OCI-LY7 (cell line): Measurements from ENCODE around the gene BRD2. TPM values are rescaled to one million over a fixed set of nuclear protein-coding genes. Genes with fewer than 3 reads are reported as not detected.

Experiments used
- BruUV-seq: library from RNA; stranded (reverse); fragments of 400-500 nt; replicated peaks from 2 replicates; lab custom pipeline; 2021; lab: Mats Ljungman, UMichigan
- CTCF ChIA-PET: fragments of 300-600 bp; sonication (Branson Sonifier 250); formaldehyde crosslinking; loops from one replicate; lab custom pipeline; 2022; ENCODE audit warnings: antibody characterized with exemption; ENCODE audit not compliant: unreplicated experiment; lab: Charles Lee
- POLR2A ChIA-PET: fragments of 300-600 bp; sonication (Branson Sonifier 250); formaldehyde crosslinking; loops from one replicate; lab custom pipeline; 2022; ENCODE audit warnings: antibody characterized with exemption; lab: Charles Lee
- DNase-seq: peaks from one replicate; pipeline ENCODE4 v3.0.0-alpha.2; 2015; ENCODE audit warnings: low spot score
- H2AFZ ChIP-seq: fragments of 200-600 bp; sonication (generic), shearing (Covaris generic); 2 replicates; pipeline ENCODE4 v1.6.1; 2014; ENCODE audit warnings: mild to moderate bottlenecking, antibody characterized with exemption, low read length, moderate library complexity
- H3K27ac ChIP-seq: fragments of 200-600 bp; sonication (generic); 2 replicates; pipeline ENCODE4 v1.5.1; 2014; ENCODE audit warnings: mixed run types, low read depth, mild to moderate bottlenecking, moderate library complexity, low read length, inconsistent platforms; ENCODE audit not compliant: poor library complexity, severe bottlenecking
- H3K36me3 ChIP-seq: fragments of 200-600 bp; sonication (generic); 2 replicates; pipeline ENCODE4 v1.6.1; 2014; ENCODE audit warnings: mild to moderate bottlenecking, antibody characterized with exemption, low read length, moderate library complexity, mixed read lengths; ENCODE audit not compliant: insufficient read depth
- H3K4me1 ChIP-seq: fragments of 200-600 bp; sonication (generic); 2 replicates; pipeline ENCODE4 v1.5.1; 2014; ENCODE audit warnings: mild to moderate bottlenecking, low read length; ENCODE audit not compliant: insufficient read depth, poor library complexity, severe bottlenecking
- H3K4me2 ChIP-seq: fragments of 200-600 bp; sonication (generic); 2 replicates; pipeline ENCODE4 v1.6.1; 2014; ENCODE audit warnings: mild to moderate bottlenecking, low read length
- H3K4me3 ChIP-seq: fragments of 200-600 bp; sonication (generic); 2 replicates; pipeline ENCODE4 v1.5.1; 2014; ENCODE audit warnings: mild to moderate bottlenecking, low read depth, low read length; ENCODE audit not compliant: poor library complexity, severe bottlenecking
- H3K79me2 ChIP-seq: fragments of 200-600 bp; sonication (generic); 2 replicates; pipeline ENCODE4 v1.6.1; 2016; ENCODE audit warnings: low read depth, mild to moderate bottlenecking, low read length, moderate library complexity, mixed read lengths; ENCODE audit not compliant: insufficient read depth
- H3K9me2 ChIP-seq: fragments of 200-600 bp; sonication (generic); 2 replicates; pipeline ENCODE4 v1.6.1; 2016; ENCODE audit warnings: mild to moderate bottlenecking, low read length, mixed read lengths; ENCODE audit not compliant: insufficient read depth
- H3K9me3 ChIP-seq: fragments of 200-600 bp; sonication (generic); 2 replicates; pipeline ENCODE4 v1.6.1; 2014; ENCODE audit warnings: mild to moderate bottlenecking, mixed run types, low read length, mixed read lengths
- H4K20me1 ChIP-seq: fragments of 200-600 bp; sonication (generic); 2 replicates; pipeline ENCODE4 v1.6.1; 2014; ENCODE audit warnings: mild to moderate bottlenecking, antibody characterized with exemption, low read length, moderate library complexity, mixed read lengths; ENCODE audit not compliant: insufficient read depth
- EZH2phosphoT487 ChIP-seq: fragments of 200-600 bp; sonication (generic); IDR thresholded peaks from 2 replicates; pipeline ENCODE4 v1.6.1; 2018; ENCODE audit warnings: low read depth, borderline replicate concordance, mild to moderate bottlenecking, mixed run types, antibody characterized with exemption, low read length, moderate library complexity, mixed read lengths
- intact Hi-C: fragments of 100-400 bp; cut with micrococcal nuclease; formaldehyde crosslinking; loops from one replicate; pipeline ENCODE4 v1.10.0; 2022; ENCODE audit not compliant: unreplicated experiment
- total RNA-seq, 2 experiments: library from RNA; depleted of rRNA in 1 of 2; stranded (reverse); fragments of >200 nt in 1 of 2; shearing (Covaris generic) in 1 of 2; gene quantifications; 2 replicates each; pipeline ENCODE4 v1.2.3, GENCODE V29; 2014 to 2022
- TF ChIP-seq, protein P1 (sequence below): fragments of 200-600 bp; sonication (generic); conservative IDR thresholded peaks from 2 replicates; pipeline ENCODE4 v1.5.1; 2014; ENCODE audit warnings: mild to moderate bottlenecking, antibody characterized with exemption, low read length, moderate library complexity, mixed read lengths

Gene BRD2
- total RNA-seq, 2 experiments from 2014 or later, result 236 to 326 TPM

DNA sequence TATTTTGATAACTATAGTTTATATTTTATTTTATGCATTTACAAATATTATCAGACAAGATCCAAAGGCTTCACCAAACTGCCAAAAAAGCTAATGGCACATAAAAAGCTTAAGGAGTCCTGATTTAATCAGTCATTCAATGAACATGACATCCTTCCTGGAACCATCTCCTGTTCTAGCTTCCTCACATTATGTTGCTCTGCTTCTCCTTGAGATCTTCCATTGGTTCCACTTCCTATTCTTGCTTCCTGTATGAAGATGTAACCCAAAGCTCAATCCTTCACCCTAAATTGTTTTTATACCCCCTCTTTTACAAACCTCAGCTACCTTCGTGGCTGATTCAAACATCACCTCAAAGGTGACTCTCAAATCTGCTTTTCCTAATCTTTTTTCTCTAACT lies 4.5 kb upstream of the BRD2 start:
- no peak overlapping the region for H3K27ac ChIP-seq
- peak overlapping the region; percentile 32; the same call in 1 of the 2 replicates for H3K4me2 ChIP-seq

GRCh38 chr6:32964776-32965175 lies 3.6 kb upstream of the BRD2 start:
- Histone ChIP-seq H3K27ac (no peak overlapping the region), H3K4me3 (no peak overlapping the region), H3K4me2 (no peak overlapping the region), H3K36me3 (peaks cover 19% of the 10 kb centered on the region), H3K4me1 (peaks cover 40% of the 10 kb centered on the region), H4K20me1 (no peaks in the 10 kb centered on the region), H3K9me3 (peaks cover 13% of the 10 kb centered on the region; the same call in 1 of the 2 replicates), H2AFZ (no peak overlapping the region), H3K9me2 (no peaks in the 10 kb centered on the region), H3K79me2 (peaks cover 49% of the 10 kb centered on the region)
- no TSS peak for BruUV-seq
- ChIA-PET POLR2A (interaction anchor here (2.1 to 4.3 kb wide), 3 partner anchors 7 to 24 kb away, joined by 11 to 34 read pairs (median 20); partner anchors contain the start of genes HLA-DMA and HLA-DMB), CTCF (no interaction called here)
- TF ChIP-seq EZH2phosphoT487, result no peak
- TF ChIP-seq, protein P1, sequence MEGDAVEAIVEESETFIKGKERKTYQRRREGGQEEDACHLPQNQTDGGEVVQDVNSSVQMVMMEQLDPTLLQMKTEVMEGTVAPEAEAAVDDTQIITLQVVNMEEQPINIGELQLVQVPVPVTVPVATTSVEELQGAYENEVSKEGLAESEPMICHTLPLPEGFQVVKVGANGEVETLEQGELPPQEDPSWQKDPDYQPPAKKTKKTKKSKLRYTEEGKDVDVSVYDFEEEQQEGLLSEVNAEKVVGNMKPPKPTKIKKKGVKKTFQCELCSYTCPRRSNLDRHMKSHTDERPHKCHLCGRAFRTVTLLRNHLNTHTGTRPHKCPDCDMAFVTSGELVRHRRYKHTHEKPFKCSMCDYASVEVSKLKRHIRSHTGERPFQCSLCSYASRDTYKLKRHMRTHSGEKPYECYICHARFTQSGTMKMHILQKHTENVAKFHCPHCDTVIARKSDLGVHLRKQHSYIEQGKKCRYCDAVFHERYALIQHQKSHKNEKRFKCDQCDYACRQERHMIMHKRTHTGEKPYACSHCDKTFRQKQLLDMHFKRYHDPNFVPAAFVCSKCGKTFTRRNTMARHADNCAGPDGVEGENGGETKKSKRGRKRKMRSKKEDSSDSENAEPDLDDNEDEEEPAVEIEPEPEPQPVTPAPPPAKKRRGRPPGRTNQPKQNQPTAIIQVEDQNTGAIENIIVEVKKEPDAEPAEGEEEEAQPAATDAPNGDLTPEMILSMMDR, result no peak
- DNase-seq, result no peak
- intact Hi-C loops, result no loop called here

More for the DNA sequence above, 4.5 kb upstream of the BRD2 start:
- no TSS peak for BruUV-seq
- Histone ChIP-seq H3K9me3 (peaks cover 13% of the 10 kb centered on the region; the same call in 1 of the 2 replicates), H3K4me1 (peaks cover 40% of the 10 kb centered on the region), H3K9me2 (no peaks in the 10 kb centered on the region), H3K79me2 (peaks cover 40% of the 10 kb centered on the region), H3K4me3 (no peak overlapping the region), H2AFZ (no peak overlapping the region), H4K20me1 (no peaks in the 10 kb centered on the region), H3K36me3 (peaks cover 15% of the 10 kb centered on the region)
- DNase-seq, result no peak
- ChIA-PET CTCF (interaction anchor here (0.9 to 1.2 kb wide), 2 partner anchors 20 to 21 kb away, joined by 3 read pairs; no protein-coding TSS in a partner anchor), POLR2A (interaction anchor here (0.7 to 4.2 kb wide), 4 partner anchors 8 to 19 kb away, joined by 3 to 20 read pairs (median 8); partner anchors contain the start of gene HLA-DMA)
- intact Hi-C loops, result no loop called here
- no peak for TF ChIP-seq EZH2phosphoT487
- TF ChIP-seq, protein P1, result no peak
